Putamen (tissue), 1 donor: ENCODE results near the gene NDUFS6.
"Not testable (repeated sequence)": the region's sequence is repeated elsewhere in the genome, so short reads cannot be mapped to it uniquely, and the experiment has no call there.

ENCODE experiments used
- DNase-seq: peaks from one replicate; pipeline ENCODE4 v3.0.0-alpha.2; 2016; ENCODE audit warnings: low spot score

The NDUFS6 gene

GRCh38 chr5:1834022-1834551, 32.9 kb downstream of the NDUFS6 start:
- DNase-seq, result no peak

GRCh38 chr5:1834721-1835429, 33.7 kb downstream of the NDUFS6 start:
- DNase-seq, result no peak

GRCh38 chr5:1835431-1835830, 34.2 kb downstream of the NDUFS6 start:
- DNase-seq, result no peak

GRCh38 chr5:1836176-1836890, 35.1 kb downstream of the NDUFS6 start:
- DNase-seq, result no peak

GRCh38 chr5:1836891-1837880, 36.0 kb downstream of the NDUFS6 start:
- DNase-seq, result no peak

- no peak for DNase-seq
These were observed 36.8 kb downstream of the NDUFS6 start for GRCh38 chr5:1838013-1838412.

GRCh38 chr5:1840071-1840547, 38.9 kb downstream of the NDUFS6 start:
- DNase-seq, result no peak

- DNase-seq, result no peak
These were observed 39.7 kb downstream of the NDUFS6 start for GRCh38 chr5:1840741-1841521.

- no peak for DNase-seq
These were observed 41.0 kb downstream of the NDUFS6 start for GRCh38 chr5:1842004-1842819.

- not testable (repeated sequence) for DNase-seq
These were observed 42.6 kb downstream of the NDUFS6 start for GRCh38 chr5:1843761-1844160.

GRCh38 chr5:1844708-1845436, 43.7 kb downstream of the NDUFS6 start:
- DNase-seq, result no peak

- DNase-seq, result no peak
These were observed 44.5 kb downstream of the NDUFS6 start for GRCh38 chr5:1845696-1846095.

GRCh38 chr5:1846583-1846982, 45.4 kb downstream of the NDUFS6 start:
- DNase-seq, result no peak

- no peak for DNase-seq
These were observed 45.8 kb downstream of the NDUFS6 start for GRCh38 chr5:1847056-1847455.

GRCh38 chr5:1847611-1848010, 46.4 kb downstream of the NDUFS6 start:
- no peak for DNase-seq

- no peak for DNase-seq
These were observed 49.3 kb downstream of the NDUFS6 start for GRCh38 chr5:1850324-1851154.

- DNase-seq, result no peak
These were observed 50.2 kb downstream of the NDUFS6 start for GRCh38 chr5:1851290-1851934.

- DNase-seq, result no peak
These were observed 51.2 kb downstream of the NDUFS6 start for GRCh38 chr5:1852324-1852947.
